ENCODE data around the gene GABRP.
"Not testable (repeated sequence)": the region's sequence is repeated elsewhere in the genome, so short reads cannot be mapped to it uniquely, and the experiment has no call there.

GABRP gene

GRCh38 chr5:170792878-170793277 is 9.4 kb downstream of the GABRP start:
- no peak for DNase-seq (ENCODE audit: low read depth)

- DNase-seq (ENCODE audit: low read depth), result no peak
Observed at GRCh38 chr5:170795154-170795553, 11.6 kb downstream of the GABRP start.

GRCh38 chr5:170805666-170806065 is 22.1 kb downstream of the GABRP start:
- DNase-seq (ENCODE audit: low read depth), result no peak

GRCh38 chr5:170809551-170809950 is 26.0 kb downstream of the GABRP start:
- no peak for DNase-seq (ENCODE audit: low read depth)

GRCh38 chr5:170811719-170812118 is 28.2 kb downstream of the GABRP start:
- no peak for DNase-seq (ENCODE audit: low read depth)

GRCh38 chr5:170813231-170813630 is 29.7 kb downstream of the GABRP start:
- DNase-seq (ENCODE audit: low read depth), result no peak

GRCh38 chr5:170817195-170817594 is 33.7 kb downstream of the GABRP start:
- no peak for DNase-seq (ENCODE audit: low read depth)

GRCh38 chr5:170818232-170818631 is 34.7 kb downstream of the GABRP start:
- DNase-seq (ENCODE audit: low read depth), result no peak

- no peak for DNase-seq (ENCODE audit: low read depth)
Observed at GRCh38 chr5:170819824-170820223, 36.3 kb downstream of the GABRP start.

GRCh38 chr5:170821257-170821800 is 37.8 kb downstream of the GABRP start:
- DNase-seq (ENCODE audit: low read depth), result no peak

- DNase-seq (ENCODE audit: low read depth), result no peak
Observed at GRCh38 chr5:170826117-170826516, 42.6 kb downstream of the GABRP start.

GRCh38 chr5:170832241-170832640 is 48.7 kb downstream of the GABRP start:
- no peak for DNase-seq (ENCODE audit: low read depth)

- not testable (repeated sequence) for DNase-seq (ENCODE audit: low read depth)
Observed at GRCh38 chr5:170833981-170834380, 50.5 kb downstream of the GABRP start.

- no peak for DNase-seq (ENCODE audit: low read depth)
Observed at GRCh38 chr5:170836226-170836625, 52.7 kb downstream of the GABRP start.

- no peak for DNase-seq (ENCODE audit: low read depth)
Observed at GRCh38 chr5:170843870-170844269, 60.3 kb downstream of the GABRP start.

- no peak for DNase-seq (ENCODE audit: low read depth)
Observed at GRCh38 chr5:170844651-170845050, 61.1 kb downstream of the GABRP start.

GRCh38 chr5:170846416-170846815 is 62.9 kb downstream of the GABRP start:
- no peak for DNase-seq (ENCODE audit: low read depth)

GRCh38 chr5:170846846-170847245 is 63.3 kb downstream of the GABRP start:
- no peak for DNase-seq (ENCODE audit: low read depth)

- no peak for DNase-seq (ENCODE audit: low read depth)
Observed at GRCh38 chr5:170848033-170848432, 64.5 kb downstream of the GABRP start.

- DNase-seq (ENCODE audit: low read depth), result no peak
Observed at GRCh38 chr5:170849374-170849773, 65.8 kb downstream of the GABRP start.

GRCh38 chr5:170854566-170854965 is 71.0 kb downstream of the GABRP start:
- DNase-seq (ENCODE audit: low read depth), result no peak

GRCh38 chr5:170857066-170857465 is 73.5 kb downstream of the GABRP start:
- DNase-seq (ENCODE audit: low read depth), result no peak

- DNase-seq (ENCODE audit: low read depth), result no peak
Observed at GRCh38 chr5:170860415-170860814, 76.9 kb downstream of the GABRP start.

- no peak for DNase-seq (ENCODE audit: low read depth)
Observed at GRCh38 chr5:170860818-170861666, 77.5 kb downstream of the GABRP start.

All from stimulated activated CD8-positive, alpha-beta memory T cell treated with anti-CD3 and anti-CD28 coated beads, Interleukin-4, amount 100 ng/mL, for 24 hours (primary cell).